ENCODE results near the gene FOXJ3. TPM values are rescaled to one million over a fixed set of nuclear protein-coding genes. Genes with fewer than 3 reads are reported as not detected.

FOXJ3 gene
- total and polyA plus RNA-seq, 4 donors, result 37.9 to 82.1 (median 39.7) TPM

DNA sequence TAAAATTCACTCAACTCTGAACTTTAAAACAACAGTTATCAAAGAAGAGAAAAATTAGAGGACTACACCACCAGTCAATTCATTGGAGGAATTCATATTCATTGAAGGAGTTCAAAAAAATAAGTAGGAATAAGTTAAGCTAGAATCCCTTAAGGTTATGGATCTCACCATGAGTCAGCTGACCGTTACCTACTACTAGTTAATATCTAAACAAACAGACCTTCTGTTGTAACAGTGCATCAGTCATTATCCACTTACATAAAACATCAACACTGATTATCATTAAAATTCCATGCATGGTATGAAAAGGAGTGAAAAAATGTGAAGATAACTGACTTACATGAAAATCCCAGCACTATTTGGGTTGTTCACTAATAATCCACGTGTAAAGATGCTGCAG lies 44.9 kb downstream of the FOXJ3 start:
- WGBS (ENCODE audit: insufficient coverage), result 100% methylated on average over 1 of the region's 2 CpGs
- no peaks in the 10 kb centered on the region for H3K27me3 ChIP-seq (ENCODE audit: control insufficient read depth, insufficient read depth, low read length)
- peaks cover 3% of the 10 kb centered on the region for H3K36me3 ChIP-seq (ENCODE audit: control insufficient read depth, insufficient read depth, low read length)
- peaks cover 3% of the 10 kb centered on the region for H3K9me3 ChIP-seq (ENCODE audit: control insufficient read depth, insufficient read depth, low read length)
- H3K4me1 ChIP-seq (ENCODE audit: control insufficient read depth, insufficient read depth, low read length), result no peaks in the 10 kb centered on the region
- no peak overlapping the region for H3K4me3 ChIP-seq (ENCODE audit: low read depth, low read length)
- H3K27ac ChIP-seq (ENCODE audit: low read depth, low read length), result no peak overlapping the region
- no peak for DNase-seq (ENCODE audit: low read depth in 4 of 6, low spot score in 6 of 6)

DNA sequence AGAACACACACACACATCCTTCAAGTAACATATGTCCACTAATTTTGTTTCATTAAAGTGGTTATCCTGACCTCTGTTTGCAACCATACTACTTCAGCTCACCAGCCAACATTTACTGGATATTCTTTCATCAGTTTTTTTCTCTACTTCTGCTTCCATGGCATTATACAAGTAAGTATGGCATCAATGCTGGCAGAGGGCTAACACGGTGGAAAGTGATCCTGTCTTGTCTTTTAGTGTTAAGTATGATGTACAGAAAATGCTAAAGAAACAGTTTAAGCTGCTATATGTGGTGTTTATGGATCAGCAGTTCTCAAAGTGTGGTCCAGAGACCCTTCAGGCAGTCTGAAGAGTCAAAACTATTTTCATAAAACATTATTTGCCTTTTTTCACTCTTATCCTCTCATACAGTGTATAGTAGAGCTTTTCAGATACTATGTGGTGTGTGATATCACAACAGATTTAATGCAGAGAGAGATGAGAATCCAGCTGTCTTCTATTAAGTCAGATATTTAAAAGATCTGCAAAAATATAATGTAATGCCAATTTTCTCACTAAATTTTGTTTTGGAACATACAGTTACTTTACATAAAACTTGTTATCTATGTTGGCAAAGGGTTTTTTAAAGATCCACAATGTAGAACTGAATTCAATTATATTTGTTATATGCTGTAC lies 46.6 kb downstream of the FOXJ3 start:
- H3K4me3 ChIP-seq (ENCODE audit: low read depth, low read length), result no peak overlapping the region
- 80% methylated on average over 1 of the region's 1 CpG for WGBS (ENCODE audit: insufficient coverage)
- H3K27me3 ChIP-seq (ENCODE audit: control insufficient read depth, insufficient read depth, low read length), result no peaks in the 10 kb centered on the region
- no peaks in the 10 kb centered on the region for H3K9me3 ChIP-seq (ENCODE audit: control insufficient read depth, insufficient read depth, low read length)
- H3K27ac ChIP-seq (ENCODE audit: low read depth, low read length), result no peak overlapping the region
- H3K4me1 ChIP-seq (ENCODE audit: control insufficient read depth, insufficient read depth, low read length), result no peaks in the 10 kb centered on the region
- H3K36me3 ChIP-seq (ENCODE audit: control insufficient read depth, insufficient read depth, low read length), result peaks cover 3% of the 10 kb centered on the region
- no peak for DNase-seq (ENCODE audit: low read depth in 4 of 6, low spot score in 6 of 6)

DNA sequence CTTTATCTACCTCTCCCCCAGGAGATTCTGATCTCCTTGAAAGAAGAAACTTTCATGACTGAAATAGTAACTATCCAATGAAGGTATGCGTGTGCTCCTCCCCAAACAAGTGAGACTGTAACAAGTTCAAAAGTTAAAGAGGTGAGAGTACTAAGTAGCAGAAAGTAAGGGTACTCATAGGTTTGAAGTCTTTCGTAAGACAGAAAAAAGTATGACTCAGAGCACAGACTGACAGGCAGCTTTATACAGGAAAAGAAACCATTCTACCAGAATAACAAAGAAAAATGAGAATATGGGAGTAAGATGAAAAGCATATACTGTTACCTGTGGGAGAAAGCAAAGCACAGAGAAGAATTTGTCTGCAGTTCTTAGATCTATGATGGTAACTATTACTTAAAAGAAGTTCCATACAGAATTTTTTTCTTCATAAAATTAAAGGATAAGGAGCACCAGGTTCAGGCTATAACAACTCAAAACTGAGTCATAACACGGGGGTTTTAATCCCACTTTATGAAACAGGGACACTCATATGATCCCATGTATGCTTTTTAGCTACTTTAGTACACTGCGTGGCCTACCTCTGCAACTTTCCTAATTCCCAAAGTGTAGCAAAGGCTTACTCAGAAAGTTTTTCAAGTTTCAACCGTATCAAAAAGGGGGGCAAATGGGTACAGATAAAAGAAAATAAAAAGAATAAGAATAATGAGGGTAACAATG lies 52.0 kb downstream of the FOXJ3 start:
- 100% methylated on average over 2 of the region's 5 CpGs for WGBS (ENCODE audit: insufficient coverage)
- no peak for DNase-seq (ENCODE audit: low read depth in 4 of 6, low spot score in 6 of 6)
- no peaks in the 10 kb centered on the region for H3K36me3 ChIP-seq (ENCODE audit: control insufficient read depth, insufficient read depth, low read length)
- H3K27me3 ChIP-seq (ENCODE audit: control insufficient read depth, insufficient read depth, low read length), result no peaks in the 10 kb centered on the region
- no peaks in the 10 kb centered on the region for H3K9me3 ChIP-seq (ENCODE audit: control insufficient read depth, insufficient read depth, low read length)
- no peaks in the 10 kb centered on the region for H3K4me1 ChIP-seq (ENCODE audit: control insufficient read depth, insufficient read depth, low read length)
- no peak overlapping the region for H3K4me3 ChIP-seq (ENCODE audit: low read depth, low read length)
- no peak overlapping the region for H3K27ac ChIP-seq (ENCODE audit: low read depth, low read length)

DNA sequence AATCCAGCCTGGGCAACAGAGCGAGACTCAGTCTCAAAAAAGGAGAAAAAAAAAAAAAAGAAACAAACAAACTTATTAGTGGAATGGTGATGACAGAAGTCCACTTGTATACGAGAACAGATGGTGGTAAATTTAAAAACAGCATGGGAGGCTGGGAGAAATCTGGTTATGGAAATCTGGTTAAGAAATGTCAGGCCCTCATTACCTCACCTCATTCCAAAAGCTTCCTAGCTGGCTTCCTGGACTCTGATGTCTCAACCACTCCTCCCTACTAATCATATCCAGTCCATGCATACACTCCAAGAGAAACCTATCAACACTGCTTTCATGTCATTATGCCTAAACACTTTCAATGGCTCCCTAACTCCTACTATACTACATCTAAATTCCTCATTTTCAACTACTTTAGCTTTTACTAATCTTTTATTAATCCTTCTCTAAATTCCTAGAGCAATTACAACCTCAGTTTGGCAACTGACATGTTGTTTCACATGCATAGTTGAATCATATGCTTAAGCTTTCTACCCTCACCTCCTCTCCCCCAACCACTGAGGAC lies 52.9 kb downstream of the FOXJ3 start:
- peak in 1 of 6 donors; percentile 13 for DNase-seq (ENCODE audit: low read depth in 4 of 6, low spot score in 6 of 6)
- Histone ChIP-seq H3K27me3 (ENCODE audit: control insufficient read depth, insufficient read depth, low read length) (no peaks in the 10 kb centered on the region), H3K9me3 (ENCODE audit: control insufficient read depth, insufficient read depth, low read length) (no peaks in the 10 kb centered on the region), H3K36me3 (ENCODE audit: control insufficient read depth, insufficient read depth, low read length) (no peaks in the 10 kb centered on the region), H3K4me1 (ENCODE audit: control insufficient read depth, insufficient read depth, low read length) (no peaks in the 10 kb centered on the region), H3K4me3 (ENCODE audit: low read depth, low read length) (no peak overlapping the region), H3K27ac (ENCODE audit: low read depth, low read length) (no peak overlapping the region)
- WGBS (ENCODE audit: insufficient coverage), result no CpG with 5 or more reads among the region's 2 CpGs

DNA sequence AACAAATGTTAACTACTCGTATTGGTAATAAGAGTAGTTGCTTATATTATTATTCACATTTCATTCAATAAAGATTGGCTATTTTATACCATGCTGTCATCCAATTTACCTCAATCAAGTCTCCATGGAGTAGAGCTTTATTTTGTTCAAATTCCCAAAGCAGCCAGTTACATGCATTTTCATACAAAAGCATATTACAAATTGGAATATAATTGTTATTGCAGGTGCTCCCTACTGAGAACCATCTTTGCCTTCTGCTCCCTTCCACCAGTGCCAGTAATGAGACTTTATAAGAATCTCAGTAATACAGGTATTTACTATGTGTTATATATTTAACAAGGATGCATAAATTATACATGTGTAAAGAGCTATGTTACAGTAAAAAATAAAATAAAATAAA lies 54.2 kb downstream of the FOXJ3 start:
- WGBS (ENCODE audit: insufficient coverage), result no CpG with 5 or more reads among the region's 1 CpG

DNA sequence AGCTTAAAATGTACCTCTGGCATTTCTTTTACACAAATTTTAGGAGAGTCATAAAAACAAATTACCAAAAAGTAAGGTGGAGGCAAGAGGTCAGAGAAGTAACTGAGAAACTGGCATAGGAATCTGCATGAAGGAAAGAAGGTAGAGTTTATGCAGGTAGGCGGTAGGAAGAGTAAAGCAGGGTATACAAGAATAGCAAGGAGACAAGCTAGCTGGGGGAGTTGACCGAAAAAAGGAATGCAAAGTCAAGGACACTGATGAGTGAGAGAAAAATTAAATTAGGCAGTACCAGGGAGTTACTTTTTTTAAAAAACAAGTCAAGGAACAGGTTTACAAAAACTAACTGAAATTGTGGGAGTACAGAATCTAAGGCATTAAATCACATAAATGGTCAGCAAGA lies 56.0 kb downstream of the FOXJ3 start:
- H3K4me1 ChIP-seq (ENCODE audit: control insufficient read depth, insufficient read depth, low read length), result no peaks in the 10 kb centered on the region
- no peak overlapping the region for H3K4me3 ChIP-seq (ENCODE audit: low read depth, low read length)
- H3K9me3 ChIP-seq (ENCODE audit: control insufficient read depth, insufficient read depth, low read length), result no peaks in the 10 kb centered on the region
- H3K36me3 ChIP-seq (ENCODE audit: control insufficient read depth, insufficient read depth, low read length), result no peaks in the 10 kb centered on the region
- no peak for DNase-seq (ENCODE audit: low read depth in 4 of 6, low spot score in 6 of 6)
- H3K27me3 ChIP-seq (ENCODE audit: control insufficient read depth, insufficient read depth, low read length), result no peaks in the 10 kb centered on the region
- no peak overlapping the region for H3K27ac ChIP-seq (ENCODE audit: low read depth, low read length)
- 53% methylated on average over 2 of the region's 2 CpGs for WGBS (ENCODE audit: insufficient coverage)

More for the DNA sequence above, 54.2 kb downstream of the FOXJ3 start:
- Histone ChIP-seq H3K27ac (ENCODE audit: low read depth, low read length) (no peak overlapping the region), H3K4me3 (ENCODE audit: low read depth, low read length) (no peak overlapping the region), H3K27me3 (ENCODE audit: control insufficient read depth, insufficient read depth, low read length) (no peaks in the 10 kb centered on the region), H3K4me1 (ENCODE audit: control insufficient read depth, insufficient read depth, low read length) (no peaks in the 10 kb centered on the region), H3K36me3 (ENCODE audit: control insufficient read depth, insufficient read depth, low read length) (no peaks in the 10 kb centered on the region), H3K9me3 (ENCODE audit: control insufficient read depth, insufficient read depth, low read length) (no peaks in the 10 kb centered on the region)
- peak in 1 of 6 donors; percentile 79 for DNase-seq (ENCODE audit: low read depth in 4 of 6, low spot score in 6 of 6)

DNA sequence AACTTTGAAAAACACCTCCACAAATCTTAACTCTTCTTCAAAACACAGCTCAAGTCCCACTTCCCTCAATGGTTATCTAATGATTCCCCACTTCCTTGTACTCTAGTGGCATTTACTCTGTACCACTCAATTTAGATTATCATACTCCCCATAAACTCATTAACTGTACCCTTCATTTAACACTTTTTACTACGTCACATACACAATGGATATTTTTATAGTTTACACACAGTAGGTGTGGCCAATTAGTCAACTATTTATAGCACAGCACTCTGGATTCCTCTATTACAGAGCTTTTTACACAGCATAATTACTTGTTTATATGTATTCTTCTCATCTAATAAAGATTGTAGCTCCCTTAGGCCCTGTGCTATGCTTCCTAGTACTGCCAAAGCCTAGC lies 62.1 kb downstream of the FOXJ3 start:
- DNase-seq (ENCODE audit: low read depth in 4 of 6, low spot score in 6 of 6), result peak in 1 of 6 donors; percentile 35
- no peaks in the 10 kb centered on the region for H3K27me3 ChIP-seq (ENCODE audit: control insufficient read depth, insufficient read depth, low read length)
- no CpG with 5 or more reads among the region's 1 CpG for WGBS (ENCODE audit: insufficient coverage)
- no peak overlapping the region for H3K4me3 ChIP-seq (ENCODE audit: low read depth, low read length)
- no peaks in the 10 kb centered on the region for H3K36me3 ChIP-seq (ENCODE audit: control insufficient read depth, insufficient read depth, low read length)
- H3K9me3 ChIP-seq (ENCODE audit: control insufficient read depth, insufficient read depth, low read length), result no peaks in the 10 kb centered on the region
- no peak overlapping the region for H3K27ac ChIP-seq (ENCODE audit: low read depth, low read length)
- no peaks in the 10 kb centered on the region for H3K4me1 ChIP-seq (ENCODE audit: control insufficient read depth, insufficient read depth, low read length)

DNA sequence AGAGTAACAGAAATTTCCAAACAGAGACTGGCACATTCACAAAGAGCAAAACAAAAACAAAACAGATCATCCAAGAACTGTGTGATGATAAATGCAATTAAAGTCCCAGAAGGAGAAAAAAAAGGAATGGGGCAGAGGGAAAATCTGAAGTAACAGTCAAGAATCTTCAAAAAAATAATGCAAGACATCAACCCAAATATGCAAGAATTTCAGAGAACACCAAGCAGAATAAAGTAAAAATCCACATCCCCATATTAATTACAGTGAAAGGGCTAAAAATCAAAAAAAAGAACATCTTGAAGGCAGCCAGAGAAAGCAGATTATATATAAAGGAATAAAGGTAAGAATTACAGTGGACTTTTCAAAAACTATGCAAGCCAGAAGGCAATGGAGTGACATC lies 67.1 kb downstream of the FOXJ3 start:
- Histone ChIP-seq H3K4me1 (ENCODE audit: control insufficient read depth, insufficient read depth, low read length) (no peaks in the 10 kb centered on the region), H3K4me3 (ENCODE audit: low read depth, low read length) (no peak overlapping the region), H3K36me3 (ENCODE audit: control insufficient read depth, insufficient read depth, low read length) (no peaks in the 10 kb centered on the region), H3K27ac (ENCODE audit: low read depth, low read length) (no peak overlapping the region), H3K27me3 (ENCODE audit: control insufficient read depth, insufficient read depth, low read length) (no peaks in the 10 kb centered on the region), H3K9me3 (ENCODE audit: control insufficient read depth, insufficient read depth, low read length) (no peaks in the 10 kb centered on the region)
- no peak for DNase-seq (ENCODE audit: low read depth in 4 of 6, low spot score in 6 of 6)

DNA sequence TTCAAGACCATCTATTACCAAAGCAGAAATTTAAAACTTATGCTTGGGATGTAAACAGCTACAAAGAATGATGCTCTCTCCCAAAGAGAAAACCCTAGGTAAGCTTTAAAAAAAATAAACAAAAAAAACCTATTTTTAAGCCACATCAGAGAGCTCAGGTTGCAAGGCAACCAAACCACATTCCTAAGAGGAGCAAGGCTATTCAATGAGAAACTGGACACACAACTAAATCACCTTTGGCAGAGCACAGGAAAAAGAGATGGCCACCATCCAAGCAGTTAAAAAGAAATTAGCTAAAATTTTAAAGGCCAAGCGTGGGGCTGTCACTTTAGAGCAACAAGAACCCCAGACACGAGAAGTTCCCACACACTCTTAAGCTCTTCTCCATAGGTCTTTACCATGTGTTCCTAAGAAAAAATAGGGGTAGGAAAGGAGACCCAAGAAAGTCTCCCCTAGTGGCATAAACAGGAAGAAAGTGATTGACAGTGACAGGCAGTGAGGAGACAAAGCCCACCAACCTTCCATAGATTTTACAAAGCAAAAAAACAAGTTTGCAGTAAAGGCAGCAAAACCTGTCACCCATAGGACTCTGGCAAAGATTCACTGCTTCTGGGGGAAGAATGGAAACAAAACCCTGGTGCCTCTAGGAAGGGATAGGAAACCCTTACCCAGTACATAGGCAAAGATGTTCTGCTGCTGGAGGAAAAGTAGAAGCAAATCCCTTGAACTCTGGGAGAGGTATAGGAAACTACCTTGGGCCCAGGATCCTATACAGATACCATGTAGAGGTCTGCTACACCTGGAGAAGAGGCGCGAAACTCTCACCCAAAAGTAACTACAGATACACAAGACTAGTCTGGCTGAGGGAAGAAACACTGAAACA lies 68.5 kb downstream of the FOXJ3 start:
- no peak overlapping the region for H3K27ac ChIP-seq (ENCODE audit: low read depth, low read length)
- H3K4me3 ChIP-seq (ENCODE audit: low read depth, low read length), result no peak overlapping the region
- no peaks in the 10 kb centered on the region for H3K9me3 ChIP-seq (ENCODE audit: control insufficient read depth, insufficient read depth, low read length)
- H3K36me3 ChIP-seq (ENCODE audit: control insufficient read depth, insufficient read depth, low read length), result no peaks in the 10 kb centered on the region
- DNase-seq (ENCODE audit: low read depth in 4 of 6, low spot score in 6 of 6), result peak in 2 of 6 donors; percentile 9 to 42
- no peaks in the 10 kb centered on the region for H3K4me1 ChIP-seq (ENCODE audit: control insufficient read depth, insufficient read depth, low read length)
- no peaks in the 10 kb centered on the region for H3K27me3 ChIP-seq (ENCODE audit: control insufficient read depth, insufficient read depth, low read length)
- WGBS (ENCODE audit: insufficient coverage), result 90% methylated on average over 2 of the region's 4 CpGs

Data from spinal cord (tissue), 10 donors.